Measurements from ENCODE around the gene PRPF4. TPM values are rescaled to one million over a fixed set of nuclear protein-coding genes. Genes with fewer than 3 reads are reported as not detected.

PRPF4 gene
- total and polyA plus RNA-seq, 2 donors (not counting 3 experiments of a cell fraction or from before 2014, with no cell fraction given), result 12.9 to 25.8 TPM

DNA sequence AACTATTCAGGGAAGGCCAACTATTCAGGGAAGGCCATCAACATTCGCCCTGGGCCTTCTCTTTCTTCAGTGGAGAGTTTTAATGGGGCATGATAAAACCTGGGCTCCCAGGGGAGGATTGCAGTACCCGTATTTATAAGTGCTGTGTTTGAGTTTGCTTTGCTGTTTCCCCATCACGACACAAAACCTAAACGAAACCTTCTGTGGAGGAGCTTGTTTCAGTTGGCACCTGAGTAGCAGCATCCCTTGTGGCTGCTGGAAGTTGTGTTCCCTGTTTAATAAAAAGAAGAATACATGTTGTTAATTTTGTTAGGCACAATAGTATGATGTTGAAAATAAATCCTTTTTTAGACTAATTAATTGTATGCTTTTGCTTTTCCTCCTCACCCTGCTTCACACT lies 56.3 kb downstream of the PRPF4 start:
- Histone ChIP-seq H3K27ac (ENCODE audit: insufficient read depth, low read depth, low read length) (no peak overlapping the region), H3K36me3 (ENCODE audit: control insufficient read depth in 2 of 2, extremely low read depth in 1 of 2, insufficient read depth in 2 of 2, low read length in 2 of 2) (no peaks in the 10 kb centered on the region), H3K4me2 (ENCODE audit: insufficient read depth, low read length) (no peak overlapping the region), H3K9me3 (replicated peaks; ENCODE audit: control insufficient read depth, insufficient read depth, low read length) (no peaks in the 10 kb centered on the region), H3K27me3 (ENCODE audit: control insufficient read depth in 2 of 2, insufficient read depth in 2 of 2, low read length in 2 of 2) (peaks cover 0 to 5% of the 10 kb centered on the region in 2 experiments), H3K4me3 (replicated peaks in 1 of 3; ENCODE audit: insufficient read depth in 1 of 3, low read depth in 1 of 3, low read length in 3 of 3) (no peak overlapping the region), H3K9me1 (replicated peaks; ENCODE audit: control insufficient read depth, extremely low read depth, insufficient read depth, low read length) (no peaks in the 10 kb centered on the region), H2AFZ (ENCODE audit: low read depth, low read length) (no peak overlapping the region), H3K79me2 (ENCODE audit: control insufficient read depth, insufficient read depth, low read length) (no peaks in the 10 kb centered on the region), H3K9ac (replicated peaks; ENCODE audit: extremely low read depth, insufficient read depth, low read length) (no peak overlapping the region), H3K4me1 (ENCODE audit: control insufficient read depth, extremely low read depth, insufficient read depth, low read length) (no peaks in the 10 kb centered on the region), H4K20me1 (replicated peaks; ENCODE audit: control insufficient read depth, extremely low read depth, insufficient read depth, low read length) (no peaks in the 10 kb centered on the region)
- DNase-seq (ENCODE audit: low read depth, low spot score) (no peak), FAIRE-seq (no peak)
- TF ChIP-seq, protein P1, sequence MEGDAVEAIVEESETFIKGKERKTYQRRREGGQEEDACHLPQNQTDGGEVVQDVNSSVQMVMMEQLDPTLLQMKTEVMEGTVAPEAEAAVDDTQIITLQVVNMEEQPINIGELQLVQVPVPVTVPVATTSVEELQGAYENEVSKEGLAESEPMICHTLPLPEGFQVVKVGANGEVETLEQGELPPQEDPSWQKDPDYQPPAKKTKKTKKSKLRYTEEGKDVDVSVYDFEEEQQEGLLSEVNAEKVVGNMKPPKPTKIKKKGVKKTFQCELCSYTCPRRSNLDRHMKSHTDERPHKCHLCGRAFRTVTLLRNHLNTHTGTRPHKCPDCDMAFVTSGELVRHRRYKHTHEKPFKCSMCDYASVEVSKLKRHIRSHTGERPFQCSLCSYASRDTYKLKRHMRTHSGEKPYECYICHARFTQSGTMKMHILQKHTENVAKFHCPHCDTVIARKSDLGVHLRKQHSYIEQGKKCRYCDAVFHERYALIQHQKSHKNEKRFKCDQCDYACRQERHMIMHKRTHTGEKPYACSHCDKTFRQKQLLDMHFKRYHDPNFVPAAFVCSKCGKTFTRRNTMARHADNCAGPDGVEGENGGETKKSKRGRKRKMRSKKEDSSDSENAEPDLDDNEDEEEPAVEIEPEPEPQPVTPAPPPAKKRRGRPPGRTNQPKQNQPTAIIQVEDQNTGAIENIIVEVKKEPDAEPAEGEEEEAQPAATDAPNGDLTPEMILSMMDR (IDR thresholded peaks at IDR 0.05; ENCODE audit: extremely low read depth in 1 of 2, insufficient read depth in 1 of 2, low read depth in 1 of 2, low read length in 2 of 2), result no peak
- intact Hi-C loops (cut with micrococcal nuclease), result no loop called here
- POLR2A ChIA-PET, result interaction anchor here (0.6 kb wide), 1 partner anchor 80 kb away, joined by 4 read pairs; no protein-coding TSS in a partner anchor
- no TSS peak for BruUV-seq (replicated peaks)
- CTCF ChIA-PET, result no interaction called here
- dilution Hi-C loops (cut with MboI; ENCODE audit: extremely low pct_ligation_motif_present, low sequenced_read_pairs), result no loop called here

DNA sequence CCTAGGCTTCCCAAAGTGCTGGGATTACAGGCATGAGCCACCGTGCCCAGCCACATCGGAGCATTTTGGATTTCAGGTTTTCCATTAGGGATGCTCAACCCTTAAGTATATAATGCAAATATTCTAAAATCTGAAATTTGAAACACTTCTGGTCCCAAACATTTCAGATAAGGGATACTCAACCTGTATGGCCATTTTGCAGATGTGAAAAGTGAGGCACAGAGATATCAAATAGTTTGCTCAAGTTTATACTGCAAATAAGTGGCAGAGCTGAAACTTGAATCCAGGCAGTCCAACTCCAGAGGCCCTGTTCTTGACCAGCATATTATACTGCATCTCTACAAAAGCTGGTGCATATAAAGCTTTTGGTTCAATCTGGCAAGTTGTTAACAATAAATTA lies 62.3 kb downstream of the PRPF4 start:
- H3K27ac ChIP-seq (ENCODE audit: insufficient read depth, low read depth, low read length), result no peak overlapping the region
- no peak overlapping the region for H2AFZ ChIP-seq (ENCODE audit: low read depth, low read length)
- H3K27me3 ChIP-seq (ENCODE audit: control insufficient read depth in 2 of 2, insufficient read depth in 2 of 2, low read length in 2 of 2), result peaks cover 0 to 5% of the 10 kb centered on the region in 2 experiments
- peaks cover 8% of the 10 kb centered on the region for H3K4me1 ChIP-seq (ENCODE audit: control insufficient read depth, extremely low read depth, insufficient read depth, low read length)
- FAIRE-seq (no peak), DNase-seq (ENCODE audit: low read depth, low spot score) (no peak)
- H3K36me3 ChIP-seq (ENCODE audit: control insufficient read depth in 2 of 2, extremely low read depth in 1 of 2, insufficient read depth in 2 of 2, low read length in 2 of 2), result no peaks in the 10 kb centered on the region
- H3K4me2 ChIP-seq (ENCODE audit: insufficient read depth, low read length), result no peak overlapping the region
- dilution Hi-C loops (cut with MboI; ENCODE audit: extremely low pct_ligation_motif_present, low sequenced_read_pairs), result no loop called here
- intact Hi-C loops (cut with micrococcal nuclease), result no loop called here
- H3K4me3 ChIP-seq (replicated peaks in 1 of 3; ENCODE audit: insufficient read depth in 1 of 3, low read depth in 1 of 3, low read length in 3 of 3), result no peak overlapping the region
- no TSS peak for BruUV-seq (replicated peaks)
- CTCF ChIA-PET, result no interaction called here
- no peaks in the 10 kb centered on the region for H4K20me1 ChIP-seq (replicated peaks; ENCODE audit: control insufficient read depth, extremely low read depth, insufficient read depth, low read length)
- no peaks in the 10 kb centered on the region for H3K9me3 ChIP-seq (replicated peaks; ENCODE audit: control insufficient read depth, insufficient read depth, low read length)
- TF ChIP-seq GATA2 (IDR thresholded peaks at IDR 0.05; ENCODE audit: insufficient read depth, insufficient read length, low read depth, low read length), result no peak
- TF ChIP-seq POLR2AphosphoS5 (IDR thresholded peaks at IDR 0.05; ENCODE audit: insufficient read depth, low read depth, low read length), result no peak
- TF ChIP-seq, protein P2, sequence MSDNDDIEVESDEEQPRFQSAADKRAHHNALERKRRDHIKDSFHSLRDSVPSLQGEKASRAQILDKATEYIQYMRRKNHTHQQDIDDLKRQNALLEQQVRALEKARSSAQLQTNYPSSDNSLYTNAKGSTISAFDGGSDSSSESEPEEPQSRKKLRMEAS (IDR thresholded peaks at IDR 0.05; ENCODE audit: insufficient read depth, insufficient read length), result no peak
- TF ChIP-seq JUN (IDR thresholded peaks at IDR 0.05; ENCODE audit: borderline replicate concordance, insufficient read depth, insufficient read length, low read depth), result no peak
- no peaks in the 10 kb centered on the region for H3K9me1 ChIP-seq (replicated peaks; ENCODE audit: control insufficient read depth, extremely low read depth, insufficient read depth, low read length)
- H3K9ac ChIP-seq (replicated peaks; ENCODE audit: extremely low read depth, insufficient read depth, low read length), result no peak overlapping the region
- H3K79me2 ChIP-seq (ENCODE audit: control insufficient read depth, insufficient read depth, low read length), result no peaks in the 10 kb centered on the region
- POLR2A ChIA-PET, result interaction anchor here (0.6 kb wide), 1 partner anchor 69 kb away, joined by 3 read pairs; no protein-coding TSS in a partner anchor

All from endothelial cell of umbilical vein (primary cell).